Measurements from ENCODE around the gene NT5DC2. TPM values are rescaled to one million over a fixed set of nuclear protein-coding genes. Genes with fewer than 3 reads are reported as not detected.

The NT5DC2 gene
- total and polyA plus RNA-seq, 10 of the 15 experiments (the other 5 are each of a cell fraction or from before 2014, with no cell fraction given) = 21.6 to 135 (median 66.8) TPM

DNA sequence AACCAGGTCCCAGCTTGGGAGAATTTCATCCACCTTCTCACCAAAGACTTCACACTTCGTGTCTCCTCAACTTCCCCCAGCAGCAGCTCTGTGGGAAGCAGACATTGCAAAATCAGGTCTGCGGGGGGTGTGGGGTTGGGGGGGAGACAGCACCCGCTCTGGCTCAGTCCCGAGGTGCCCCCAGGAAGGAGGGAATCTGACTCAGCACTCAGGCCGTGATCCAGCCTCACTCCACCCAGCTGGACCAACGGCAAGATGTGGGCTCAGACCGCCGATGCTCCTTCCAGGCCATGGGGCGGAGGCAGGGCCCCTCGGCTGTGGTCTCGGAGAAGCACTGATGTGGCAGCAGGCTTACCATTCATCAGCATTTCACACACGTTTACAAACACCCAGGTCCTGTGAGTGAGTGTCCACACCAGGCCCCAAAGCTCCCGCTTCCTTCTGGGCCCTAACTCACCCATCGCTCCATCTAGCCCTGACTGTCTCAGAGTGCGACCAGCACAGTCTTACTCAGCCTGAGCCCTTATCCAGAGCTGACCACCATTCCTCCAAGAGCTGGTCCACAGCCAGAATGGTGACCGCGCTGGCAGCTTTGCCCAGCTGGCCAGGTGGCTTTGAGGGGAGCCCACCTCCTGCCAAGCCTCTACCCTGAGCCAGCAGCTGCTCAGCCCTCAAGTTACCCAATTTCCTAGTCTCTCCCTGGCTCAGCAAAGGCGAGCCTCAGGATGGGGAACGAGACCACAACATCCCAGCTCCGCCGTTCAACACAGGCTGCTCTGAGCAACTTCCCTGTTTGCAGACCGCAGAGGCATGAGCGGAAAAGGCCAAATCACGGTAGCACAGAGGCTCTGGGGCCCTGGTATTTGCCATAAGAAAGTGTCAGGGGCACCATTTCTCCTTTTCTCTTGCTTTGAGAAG lies 35.3 kb downstream of the NT5DC2 start:
- no TSS peak for BruUV-seq (replicated peaks)
- no peaks in the 10 kb centered on the region for H3K36me3 ChIP-seq (ENCODE audit: control insufficient read depth in 2 of 2, insufficient read depth in 2 of 2, low read length in 1 of 2)
- intact Hi-C loops (cut with micrococcal nuclease; ENCODE audit: unreplicated experiment) (no loop called here), in situ Hi-C loops (cut with MboI) (no loop called here)
- H3K79me2 ChIP-seq (ENCODE audit: control insufficient read depth, insufficient read depth, low read length) = no peaks in the 10 kb centered on the region
- no peaks in the 10 kb centered on the region for H3K27me3 ChIP-seq (replicated peaks in 1 of 2; ENCODE audit: control insufficient read depth in 2 of 2, insufficient read depth in 2 of 2, low read length in 1 of 2)
- no peak overlapping the region for H3K27ac ChIP-seq (ENCODE audit: control insufficient read depth, insufficient read depth)
- WGBS (ENCODE audit: insufficient coverage, insufficient replicate concordance, low lambda C conversion rate, missing lambda C conversion rate) = 34% methylated on average over 23 of the region's 24 CpGs
- H3K4me3 ChIP-seq = no peak overlapping the region
- CTCF ChIA-PET = interaction anchor here (1.4 kb wide), 1 partner anchor 52 kb away, joined by 4 read pairs; no protein-coding TSS in a partner anchor
- SMC1A ChIA-PET (ENCODE audit: uncharacterized antibody, unreplicated experiment) = no interaction called here
- no peak overlapping the region; the same call in 1 of the 2 replicates for H2AFZ ChIP-seq (ENCODE audit: control insufficient read depth, low read depth, low read length)
- DNase-seq (ENCODE audit: low read depth, low spot score) (no peak), FAIRE-seq (no peak), ATAC-seq (no peak; the same call in 2 of the 3 replicates)
- H3K9ac ChIP-seq (ENCODE audit: control insufficient read depth, insufficient read depth, low read length) = no peak overlapping the region
- POLR2A ChIA-PET = interaction anchor here (0.5 kb wide), 1 partner anchor 216 kb away, joined by 3 read pairs; no protein-coding TSS in a partner anchor
- H3K9me3 ChIP-seq (replicated peaks; ENCODE audit: control insufficient read depth, insufficient read depth, low read length) = no peaks in the 10 kb centered on the region
- no peak overlapping the region for H3K4me2 ChIP-seq (ENCODE audit: control insufficient read depth, insufficient read depth)
- no peaks in the 10 kb centered on the region for H3K4me1 ChIP-seq (ENCODE audit: control insufficient read depth, insufficient read depth, low read length)
- RAD21 ChIA-PET (ENCODE audit: unreplicated experiment) = no interaction called here
- no peak for TF ChIP-seq EED (IDR thresholded peaks at IDR 0.05; ENCODE audit: low read depth)
- TF ChIP-seq RUNX3 (IDR thresholded peaks at IDR 0.05; ENCODE audit: low read length) = peak; percentile 22; the same call in 1 of the 2 replicates
- no peaks in the 10 kb centered on the region for H4K20me1 ChIP-seq (ENCODE audit: control insufficient read depth, insufficient read depth)

DNA sequence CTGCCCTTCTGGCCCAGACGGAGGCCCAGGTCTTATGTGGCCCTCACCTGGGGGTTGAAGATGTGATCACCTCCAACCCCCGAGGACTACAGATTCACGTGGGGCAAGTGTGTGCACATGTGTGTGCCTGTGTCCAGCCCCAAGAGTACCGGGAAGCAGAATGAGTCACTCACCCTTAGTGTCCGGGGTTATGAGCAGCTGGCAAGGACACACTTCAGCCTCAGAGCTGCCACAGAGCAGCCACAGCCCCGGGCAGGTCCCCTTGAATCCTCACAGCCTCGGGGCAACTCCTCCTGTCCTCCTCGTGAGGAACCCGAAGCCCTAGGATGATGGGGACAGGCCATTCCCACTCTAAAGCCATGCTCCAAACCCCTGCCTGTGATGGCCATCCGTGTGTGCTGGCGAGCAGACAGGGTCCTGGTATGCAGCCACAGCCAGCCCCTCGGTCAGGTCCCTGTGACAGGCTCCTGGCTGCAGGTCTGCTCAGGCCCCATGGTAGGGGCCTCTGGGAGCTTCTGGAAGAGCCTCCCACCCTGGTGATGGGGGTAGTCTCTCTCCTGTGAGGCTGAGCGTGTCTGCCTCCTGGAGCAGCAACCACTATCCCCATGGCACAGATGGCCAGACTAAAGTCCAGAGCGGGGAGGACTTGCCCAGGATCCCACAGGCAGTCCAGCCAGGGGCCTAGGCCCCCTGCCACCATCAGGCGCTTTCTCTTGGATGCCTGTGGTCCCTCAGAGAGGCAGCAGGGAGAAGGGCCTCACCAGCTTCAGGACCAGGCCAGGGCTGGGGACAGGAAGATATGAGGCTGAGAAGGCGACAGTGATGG lies 37.7 kb downstream of the NT5DC2 start:
- FAIRE-seq = no peak
- H3K27ac ChIP-seq (ENCODE audit: control insufficient read depth, insufficient read depth) = no peak overlapping the region
- H3K4me2 ChIP-seq (ENCODE audit: control insufficient read depth, insufficient read depth) = no peak overlapping the region
- ChIA-PET RAD21 (ENCODE audit: unreplicated experiment) (no interaction called here), CTCF (no interaction called here), POLR2A (no interaction called here), SMC1A (ENCODE audit: uncharacterized antibody, unreplicated experiment) (no interaction called here)
- H3K9ac ChIP-seq (ENCODE audit: control insufficient read depth, insufficient read depth, low read length) = no peak overlapping the region
- no peak overlapping the region for H3K4me3 ChIP-seq
- in situ Hi-C loops (cut with MboI) = no loop called here
- BruUV-seq (replicated peaks) = no TSS peak
- no peaks in the 10 kb centered on the region for H4K20me1 ChIP-seq (ENCODE audit: control insufficient read depth, insufficient read depth)
- no peaks in the 10 kb centered on the region for H3K79me2 ChIP-seq (ENCODE audit: control insufficient read depth, insufficient read depth, low read length)
- no peak for ATAC-seq
- H3K36me3 ChIP-seq (ENCODE audit: control insufficient read depth in 2 of 2, insufficient read depth in 2 of 2, low read length in 1 of 2) = peaks cover 0 to 8% of the 10 kb centered on the region in 2 experiments; a peak in 3 of 4 replicates
- intact Hi-C loops (cut with micrococcal nuclease; ENCODE audit: unreplicated experiment) = no loop called here
- no peak overlapping the region for H2AFZ ChIP-seq (ENCODE audit: control insufficient read depth, low read depth, low read length)
- WGBS (ENCODE audit: insufficient coverage, insufficient replicate concordance, low lambda C conversion rate, missing lambda C conversion rate) = 32% methylated on average over 16 of the region's 16 CpGs
- H3K4me1 ChIP-seq (ENCODE audit: control insufficient read depth, insufficient read depth, low read length) = no peaks in the 10 kb centered on the region
- H3K27me3 ChIP-seq (replicated peaks in 1 of 2; ENCODE audit: control insufficient read depth in 2 of 2, insufficient read depth in 2 of 2, low read length in 1 of 2) = no peaks in the 10 kb centered on the region
- DNase-seq (ENCODE audit: low read depth, low spot score) = no peak
- H3K9me3 ChIP-seq (replicated peaks; ENCODE audit: control insufficient read depth, insufficient read depth, low read length) = no peaks in the 10 kb centered on the region
- no peak for TF ChIP-seq BCLAF1 (IDR thresholded peaks at IDR 0.05)
- TF ChIP-seq, protein P1, sequence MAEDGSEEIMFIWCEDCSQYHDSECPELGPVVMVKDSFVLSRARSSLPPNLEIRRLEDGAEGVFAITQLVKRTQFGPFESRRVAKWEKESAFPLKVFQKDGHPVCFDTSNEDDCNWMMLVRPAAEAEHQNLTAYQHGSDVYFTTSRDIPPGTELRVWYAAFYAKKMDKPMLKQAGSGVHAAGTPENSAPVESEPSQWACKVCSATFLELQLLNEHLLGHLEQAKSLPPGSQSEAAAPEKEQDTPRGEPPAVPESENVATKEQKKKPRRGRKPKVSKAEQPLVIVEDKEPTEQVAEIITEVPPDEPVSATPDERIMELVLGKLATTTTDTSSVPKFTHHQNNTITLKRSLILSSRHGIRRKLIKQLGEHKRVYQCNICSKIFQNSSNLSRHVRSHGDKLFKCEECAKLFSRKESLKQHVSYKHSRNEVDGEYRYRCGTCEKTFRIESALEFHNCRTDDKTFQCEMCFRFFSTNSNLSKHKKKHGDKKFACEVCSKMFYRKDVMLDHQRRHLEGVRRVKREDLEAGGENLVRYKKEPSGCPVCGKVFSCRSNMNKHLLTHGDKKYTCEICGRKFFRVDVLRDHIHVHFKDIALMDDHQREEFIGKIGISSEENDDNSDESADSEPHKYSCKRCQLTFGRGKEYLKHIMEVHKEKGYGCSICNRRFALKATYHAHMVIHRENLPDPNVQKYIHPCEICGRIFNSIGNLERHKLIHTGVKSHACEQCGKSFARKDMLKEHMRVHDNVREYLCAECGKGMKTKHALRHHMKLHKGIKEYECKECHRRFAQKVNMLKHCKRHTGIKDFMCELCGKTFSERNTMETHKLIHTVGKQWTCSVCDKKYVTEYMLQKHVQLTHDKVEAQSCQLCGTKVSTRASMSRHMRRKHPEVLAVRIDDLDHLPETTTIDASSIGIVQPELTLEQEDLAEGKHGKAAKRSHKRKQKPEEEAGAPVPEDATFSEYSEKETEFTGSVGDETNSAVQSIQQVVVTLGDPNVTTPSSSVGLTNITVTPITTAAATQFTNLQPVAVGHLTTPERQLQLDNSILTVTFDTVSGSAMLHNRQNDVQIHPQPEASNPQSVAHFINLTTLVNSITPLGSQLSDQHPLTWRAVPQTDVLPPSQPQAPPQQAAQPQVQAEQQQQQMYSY (CRISPR knock-in tag; IDR thresholded peaks at IDR 0.05) = no peak
- TF ChIP-seq, protein P2, sequence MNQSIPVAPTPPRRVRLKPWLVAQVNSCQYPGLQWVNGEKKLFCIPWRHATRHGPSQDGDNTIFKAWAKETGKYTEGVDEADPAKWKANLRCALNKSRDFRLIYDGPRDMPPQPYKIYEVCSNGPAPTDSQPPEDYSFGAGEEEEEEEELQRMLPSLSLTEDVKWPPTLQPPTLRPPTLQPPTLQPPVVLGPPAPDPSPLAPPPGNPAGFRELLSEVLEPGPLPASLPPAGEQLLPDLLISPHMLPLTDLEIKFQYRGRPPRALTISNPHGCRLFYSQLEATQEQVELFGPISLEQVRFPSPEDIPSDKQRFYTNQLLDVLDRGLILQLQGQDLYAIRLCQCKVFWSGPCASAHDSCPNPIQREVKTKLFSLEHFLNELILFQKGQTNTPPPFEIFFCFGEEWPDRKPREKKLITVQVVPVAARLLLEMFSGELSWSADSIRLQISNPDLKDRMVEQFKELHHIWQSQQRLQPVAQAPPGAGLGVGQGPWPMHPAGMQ (IDR thresholded peaks at IDR 0.05; ENCODE audit: borderline replicate concordance) = no peak
